Subcutaneous adipose tissue (tissue), 4 donors: ENCODE data around the gene ADAMTS17. TPM values are rescaled to one million over a fixed set of nuclear protein-coding genes. Genes with fewer than 3 reads are reported as not detected.

Experiments
- CTCF ChIP-seq: fragments of 450-650 bp; IDR thresholded peaks from one replicate; pipeline ENCODE4 v1.5.1; 2016; ENCODE audit warnings: low read depth, mild to moderate bottlenecking, control low read depth, antibody characterized with exemption, moderate library complexity
- total RNA-seq, 4 donors: library from RNA; depleted of rRNA; stranded (reverse); fragments of >200 nt; gene quantifications; one replicate each; pipeline ENCODE4 v1.1.0, GENCODE V29; 2016

The ADAMTS17 gene
- total RNA-seq, 4 donors from 2014 or later, result 0.49 to 5.3 (median 2.5) TPM

GRCh38 chr15:99984491-99985243 lies 357.1 kb downstream of the ADAMTS17 start:
- TF ChIP-seq CTCF, result no peak

- no peak for TF ChIP-seq CTCF
Measured at GRCh38 chr15:99983886-99984286, 357.9 kb downstream of the ADAMTS17 start.

GRCh38 chr15:99983171-99983885 lies 358.4 kb downstream of the ADAMTS17 start:
- TF ChIP-seq CTCF, result no peak

GRCh38 chr15:99982662-99983061 lies 359.1 kb downstream of the ADAMTS17 start:
- no peak for TF ChIP-seq CTCF

GRCh38 chr15:99981839-99982658 lies 359.7 kb downstream of the ADAMTS17 start:
- TF ChIP-seq CTCF, result no peak

GRCh38 chr15:99981191-99981647 lies 360.6 kb downstream of the ADAMTS17 start:
- no peak for TF ChIP-seq CTCF

GRCh38 chr15:99980752-99981151 lies 361.0 kb downstream of the ADAMTS17 start:
- TF ChIP-seq CTCF, result no peak
